ENCODE results near the gene PTPN12. TPM values are rescaled to one million over a fixed set of nuclear protein-coding genes. Genes with fewer than 3 reads are reported as not detected.

PTPN12 gene
- total RNA-seq, 2 experiments from 2014 or later, result 7.2 to 7.6 TPM

DNA sequence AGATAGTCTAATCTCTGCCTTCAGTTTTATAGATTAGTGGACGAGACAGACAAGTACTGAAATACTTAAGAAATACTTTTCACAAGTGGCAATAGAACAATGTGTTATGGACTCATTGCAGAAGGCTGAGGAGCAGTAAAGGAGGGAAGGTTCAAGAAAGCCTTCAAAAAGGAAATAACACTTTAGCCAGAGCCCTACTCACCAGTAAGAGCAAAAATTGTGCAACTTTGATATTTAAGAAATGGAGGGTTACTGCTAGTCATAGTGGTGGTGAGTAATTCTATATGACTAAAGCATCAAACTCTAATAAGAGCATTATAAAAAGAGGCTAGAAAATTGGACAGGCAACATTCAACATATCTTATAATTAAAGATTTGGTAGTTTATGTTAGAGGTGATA lies 28.8 kb downstream of the PTPN12 start:
- Mint-ChIP-seq H3K27ac (no peak overlapping the region), H3K4me1 (ENCODE audit: low read depth) (peaks cover 4% of the 10 kb centered on the region), H3K9me3 (no peaks in the 10 kb centered on the region), H3K27me3 (ENCODE audit: low read depth) (no peaks in the 10 kb centered on the region), H3K36me3 (ENCODE audit: low read depth) (no peaks in the 10 kb centered on the region), H3K4me3 (no peak overlapping the region)
- DNase-seq, result no peak
- CTCF ChIA-PET, result interaction anchor here (0.7 to 1.4 kb wide), 3 partner anchors 9 to 841 kb away, joined by 3 to 5 read pairs (median 3); no protein-coding TSS in a partner anchor
- intact Hi-C loops (cut with micrococcal nuclease), result no loop called here

- no peaks in the 10 kb centered on the region for H3K36me3 Mint-ChIP-seq (ENCODE audit: low read depth)
- CTCF ChIA-PET, result no interaction called here
- H3K4me3 Mint-ChIP-seq, result no peak overlapping the region
- no peaks in the 10 kb centered on the region for H3K9me3 Mint-ChIP-seq
- H3K4me1 Mint-ChIP-seq (ENCODE audit: low read depth), result peaks cover 4% of the 10 kb centered on the region
- H3K27ac Mint-ChIP-seq, result no peak overlapping the region
- intact Hi-C loops (cut with micrococcal nuclease), result no loop called here
- H3K27me3 Mint-ChIP-seq (ENCODE audit: low read depth), result no peaks in the 10 kb centered on the region
- no peak for DNase-seq
These were observed 29.3 kb downstream of the PTPN12 start for GRCh38 chr7:77566421-77566820.

GRCh38 chr7:77569514-77570232 lies 32.6 kb downstream of the PTPN12 start:
- H3K9me3 Mint-ChIP-seq, result no peaks in the 10 kb centered on the region
- H3K27me3 Mint-ChIP-seq (ENCODE audit: low read depth), result no peaks in the 10 kb centered on the region
- H3K36me3 Mint-ChIP-seq (ENCODE audit: low read depth), result peaks cover 3% of the 10 kb centered on the region
- H3K4me3 Mint-ChIP-seq, result no peak overlapping the region
- intact Hi-C loops (cut with micrococcal nuclease), result no loop called here
- peaks cover 4% of the 10 kb centered on the region for H3K4me1 Mint-ChIP-seq (ENCODE audit: low read depth)
- CTCF ChIA-PET, result no interaction called here
- H3K27ac Mint-ChIP-seq, result no peak overlapping the region
- DNase-seq, result no peak

- CTCF ChIA-PET, result no interaction called here
- no peak overlapping the region for H3K4me3 Mint-ChIP-seq
These were observed 33.4 kb downstream of the PTPN12 start for GRCh38 chr7:77570330-77571011.

DNA sequence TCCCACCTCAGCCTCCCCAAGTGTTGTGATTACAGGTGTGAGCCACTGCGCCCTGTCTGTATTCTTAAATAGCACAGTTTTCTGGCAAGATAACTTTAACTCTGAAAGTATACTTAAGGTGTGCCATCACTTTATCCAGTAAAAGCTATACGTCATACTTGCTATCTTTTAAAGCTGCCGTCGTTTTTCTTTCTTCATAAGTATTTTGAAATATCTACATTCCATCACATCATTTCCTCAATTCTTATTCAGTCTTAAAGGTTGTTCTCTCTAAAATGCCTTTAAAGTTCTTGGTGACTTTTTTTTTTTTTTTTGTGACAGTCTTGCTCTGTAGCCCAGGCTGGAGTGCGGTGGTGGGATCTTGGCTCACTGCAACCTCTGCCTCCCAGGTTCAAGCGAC lies 34.7 kb downstream of the PTPN12 start:
- no peaks in the 10 kb centered on the region for H3K9me3 Mint-ChIP-seq
- no peak for DNase-seq
- H3K36me3 Mint-ChIP-seq (ENCODE audit: low read depth), result peaks cover 3% of the 10 kb centered on the region
- no peaks in the 10 kb centered on the region for H3K27me3 Mint-ChIP-seq (ENCODE audit: low read depth)
- no peak overlapping the region for H3K4me3 Mint-ChIP-seq
- peaks cover 4% of the 10 kb centered on the region for H3K4me1 Mint-ChIP-seq (ENCODE audit: low read depth)
- CTCF ChIA-PET, result no interaction called here
- no peak overlapping the region for H3K27ac Mint-ChIP-seq
- intact Hi-C loops (cut with micrococcal nuclease), result no loop called here

More at GRCh38 chr7:77570330-77571011, 33.4 kb downstream of the PTPN12 start:
- intact Hi-C loops (cut with micrococcal nuclease), result no loop called here
- H3K27me3 Mint-ChIP-seq (ENCODE audit: low read depth), result no peaks in the 10 kb centered on the region
- DNase-seq, result no peak
- H3K9me3 Mint-ChIP-seq, result no peaks in the 10 kb centered on the region
- H3K4me1 Mint-ChIP-seq (ENCODE audit: low read depth), result peaks cover 4% of the 10 kb centered on the region
- no peak overlapping the region for H3K27ac Mint-ChIP-seq
- peaks cover 3% of the 10 kb centered on the region for H3K36me3 Mint-ChIP-seq (ENCODE audit: low read depth)

DNA sequence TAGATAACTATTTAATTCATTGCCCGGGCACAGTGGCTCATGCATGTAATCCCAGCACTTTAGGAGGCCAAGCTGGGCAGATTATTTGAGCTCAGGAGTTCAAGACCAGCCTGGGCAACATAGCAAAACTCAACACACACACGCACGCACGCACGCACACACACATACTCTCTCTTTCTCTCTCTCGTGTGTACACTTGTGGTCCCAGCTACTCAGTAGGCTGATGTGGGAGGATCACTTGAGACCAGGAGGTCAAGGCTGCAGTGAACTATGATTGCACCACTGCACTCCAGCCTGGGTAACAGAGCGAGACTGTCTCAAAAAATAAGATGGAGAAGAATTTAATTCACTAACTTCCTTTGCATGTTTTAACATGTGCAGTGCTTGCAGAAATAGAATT lies 38.1 kb downstream of the PTPN12 start:
- Mint-ChIP-seq H3K9me3 (no peaks in the 10 kb centered on the region), H3K4me1 (ENCODE audit: low read depth) (peaks cover 3% of the 10 kb centered on the region), H3K27me3 (ENCODE audit: low read depth) (no peaks in the 10 kb centered on the region), H3K36me3 (ENCODE audit: low read depth) (peaks cover 3% of the 10 kb centered on the region), H3K4me3 (no peak overlapping the region), H3K27ac (no peak overlapping the region)
- CTCF ChIA-PET, result interaction anchor here (2.0 kb wide), 1 partner anchor 10 kb away, joined by 5 read pairs; no protein-coding TSS in a partner anchor
- no peak for DNase-seq
- intact Hi-C loops (cut with micrococcal nuclease), result no loop called here

DNA sequence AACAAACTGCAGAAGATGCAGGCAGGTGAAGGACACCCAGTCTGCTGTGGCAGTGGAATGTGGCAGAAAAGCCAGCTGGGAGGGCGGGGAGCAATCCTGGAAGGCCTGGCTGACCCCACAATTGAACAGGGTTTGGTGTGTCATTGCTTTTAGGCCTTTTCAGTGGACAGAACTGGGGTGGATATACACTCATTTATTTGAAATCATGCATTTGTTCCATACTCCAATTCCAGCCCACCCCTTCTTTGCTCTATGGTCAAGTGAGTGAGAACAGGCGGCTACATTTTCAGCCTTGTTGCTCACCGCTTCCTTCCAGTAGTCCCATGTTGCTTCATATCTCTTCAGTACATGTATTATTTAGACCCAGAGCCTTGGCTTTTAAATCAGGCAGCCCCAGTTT lies 39.8 kb downstream of the PTPN12 start:
- intact Hi-C loops (cut with micrococcal nuclease), result no loop called here
- Mint-ChIP-seq H3K27me3 (ENCODE audit: low read depth) (no peaks in the 10 kb centered on the region), H3K36me3 (ENCODE audit: low read depth) (peaks cover 3% of the 10 kb centered on the region), H3K9me3 (no peaks in the 10 kb centered on the region), H3K27ac (no peak overlapping the region), H3K4me3 (no peak overlapping the region), H3K4me1 (ENCODE audit: low read depth) (no peaks in the 10 kb centered on the region)
- no peak for DNase-seq
- CTCF ChIA-PET, result no interaction called here

DNA sequence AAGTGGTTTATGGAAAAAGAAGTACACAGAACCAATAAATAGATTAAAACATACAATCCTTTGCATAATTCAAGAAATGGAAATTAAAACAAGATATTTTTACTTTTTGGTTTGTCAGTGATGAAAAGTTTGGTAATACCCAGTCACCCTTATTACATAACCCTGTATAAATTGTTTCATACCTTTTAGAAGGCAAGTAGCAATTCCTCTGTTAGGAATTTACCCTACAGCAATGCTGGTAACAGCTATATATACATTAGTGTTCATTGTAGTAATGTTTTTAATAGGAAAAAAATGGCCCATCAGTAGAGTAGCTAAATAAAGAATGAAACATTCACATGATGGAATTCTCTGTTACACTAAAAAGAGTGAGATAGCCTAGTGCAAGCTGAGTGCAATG lies 42.7 kb downstream of the PTPN12 start:
- Mint-ChIP-seq H3K36me3 (ENCODE audit: low read depth) (no peaks in the 10 kb centered on the region), H3K4me3 (no peak overlapping the region), H3K27me3 (ENCODE audit: low read depth) (no peaks in the 10 kb centered on the region), H3K9me3 (no peaks in the 10 kb centered on the region), H3K27ac (no peak overlapping the region), H3K4me1 (ENCODE audit: low read depth) (no peaks in the 10 kb centered on the region)
- DNase-seq, result no peak
- intact Hi-C loops (cut with micrococcal nuclease), result no loop called here
- CTCF ChIA-PET, result no interaction called here

DNA sequence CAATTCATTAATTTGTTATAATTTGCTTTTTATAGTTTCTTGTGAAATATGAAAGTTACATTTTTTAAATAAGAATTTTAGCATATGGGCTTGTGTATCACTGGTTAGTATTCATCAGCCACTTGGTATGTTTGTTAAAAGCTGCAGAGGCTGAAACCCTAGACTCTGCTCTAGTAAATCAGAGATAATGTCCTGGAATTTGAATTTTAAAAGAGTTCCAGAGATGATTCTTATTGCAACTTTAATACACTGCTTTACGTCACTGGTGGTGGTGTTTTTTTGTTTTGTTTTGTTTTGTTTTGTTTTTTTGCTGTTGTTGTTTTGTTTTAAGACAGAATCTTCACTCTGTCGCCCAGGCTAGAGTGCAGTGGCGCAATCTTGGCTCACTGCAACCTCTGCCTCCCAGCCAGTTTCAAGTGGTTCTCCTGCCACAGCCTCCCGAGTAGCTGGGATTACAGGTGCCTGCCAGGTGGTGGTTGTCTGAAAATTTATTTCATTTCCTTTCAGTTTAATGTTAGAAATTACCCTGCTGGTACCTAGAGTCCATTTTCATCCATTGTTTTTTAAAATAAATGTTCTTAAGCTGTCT lies 43.8 kb downstream of the PTPN12 start:
- no peak for DNase-seq
- Mint-ChIP-seq H3K27me3 (ENCODE audit: low read depth) (no peaks in the 10 kb centered on the region), H3K36me3 (ENCODE audit: low read depth) (no peaks in the 10 kb centered on the region), H3K9me3 (no peaks in the 10 kb centered on the region), H3K4me3 (no peak overlapping the region), H3K4me1 (ENCODE audit: low read depth) (no peaks in the 10 kb centered on the region), H3K27ac (no peak overlapping the region)
- intact Hi-C loops (cut with micrococcal nuclease), result no loop called here
- CTCF ChIA-PET, result no interaction called here

DNA sequence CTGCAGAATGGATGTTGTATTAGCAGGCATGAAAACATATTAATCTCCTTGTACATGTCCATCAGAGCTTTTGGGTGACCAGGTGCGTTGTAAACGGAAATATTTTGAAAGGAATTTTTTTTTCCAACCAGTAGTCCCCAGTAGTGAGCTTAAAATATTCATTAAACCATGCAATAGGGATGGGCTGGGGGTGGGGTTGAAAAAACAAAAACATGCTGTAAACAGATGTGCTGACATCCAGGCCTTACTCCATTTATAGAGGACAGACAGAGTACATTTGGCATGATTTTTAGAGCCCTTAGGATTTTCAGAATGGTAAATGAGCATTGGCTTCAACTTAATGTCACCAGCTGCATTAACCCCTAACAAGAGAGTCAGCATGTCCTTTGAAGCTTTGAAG lies 50.2 kb downstream of the PTPN12 start:
- Mint-ChIP-seq H3K27me3 (ENCODE audit: low read depth) (no peaks in the 10 kb centered on the region), H3K4me3 (no peak overlapping the region), H3K27ac (no peak overlapping the region), H3K4me1 (ENCODE audit: low read depth) (no peaks in the 10 kb centered on the region), H3K9me3 (no peaks in the 10 kb centered on the region), H3K36me3 (ENCODE audit: low read depth) (peaks cover 4% of the 10 kb centered on the region)
- no peak for DNase-seq
- intact Hi-C loops (cut with micrococcal nuclease), result no loop called here
- CTCF ChIA-PET, result interaction anchor here (0.5 to 1.1 kb wide), 2 partner anchors 172 to 208 kb away, joined by 3 to 7 read pairs; no protein-coding TSS in a partner anchor

GRCh38 chr7:77600952-77601351 lies 63.9 kb downstream of the PTPN12 start:
- no peak overlapping the region for H3K27ac Mint-ChIP-seq
- H3K4me3 Mint-ChIP-seq, result no peak overlapping the region
- no peaks in the 10 kb centered on the region for H3K4me1 Mint-ChIP-seq (ENCODE audit: low read depth)
- no peak for DNase-seq
- H3K9me3 Mint-ChIP-seq, result no peaks in the 10 kb centered on the region
- no peaks in the 10 kb centered on the region for H3K27me3 Mint-ChIP-seq (ENCODE audit: low read depth)
- CTCF ChIA-PET, result no interaction called here
- no peaks in the 10 kb centered on the region for H3K36me3 Mint-ChIP-seq (ENCODE audit: low read depth)
- intact Hi-C loops (cut with micrococcal nuclease), result no loop called here

DNA sequence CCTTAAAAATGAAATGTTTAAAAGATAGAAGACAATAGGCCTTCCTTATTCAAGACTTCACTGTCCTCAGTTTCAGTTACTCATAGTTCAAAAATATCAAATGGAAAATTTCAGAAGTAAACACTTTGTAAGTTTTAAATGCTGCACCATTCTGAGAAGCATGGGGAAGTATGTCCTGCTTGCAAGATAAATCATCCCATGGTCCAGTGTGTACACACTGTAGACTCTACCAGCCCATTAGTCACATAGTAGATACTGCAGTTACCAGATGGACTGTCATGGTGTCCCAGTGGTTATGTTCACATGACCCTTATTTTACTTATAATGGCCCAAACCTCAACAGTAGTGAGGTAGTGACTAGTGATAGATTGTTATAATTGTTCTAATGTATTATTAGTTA lies 69.5 kb downstream of the PTPN12 start:
- H3K4me3 Mint-ChIP-seq, result no peak overlapping the region
- H3K36me3 Mint-ChIP-seq (ENCODE audit: low read depth), result peaks cover 6% of the 10 kb centered on the region
- no peak for DNase-seq
- H3K27ac Mint-ChIP-seq, result no peak overlapping the region
- H3K9me3 Mint-ChIP-seq, result no peaks in the 10 kb centered on the region
- H3K4me1 Mint-ChIP-seq (ENCODE audit: low read depth), result no peaks in the 10 kb centered on the region
- intact Hi-C loops (cut with micrococcal nuclease), result no loop called here
- CTCF ChIA-PET, result no interaction called here
- no peaks in the 10 kb centered on the region for H3K27me3 Mint-ChIP-seq (ENCODE audit: low read depth)

DNA sequence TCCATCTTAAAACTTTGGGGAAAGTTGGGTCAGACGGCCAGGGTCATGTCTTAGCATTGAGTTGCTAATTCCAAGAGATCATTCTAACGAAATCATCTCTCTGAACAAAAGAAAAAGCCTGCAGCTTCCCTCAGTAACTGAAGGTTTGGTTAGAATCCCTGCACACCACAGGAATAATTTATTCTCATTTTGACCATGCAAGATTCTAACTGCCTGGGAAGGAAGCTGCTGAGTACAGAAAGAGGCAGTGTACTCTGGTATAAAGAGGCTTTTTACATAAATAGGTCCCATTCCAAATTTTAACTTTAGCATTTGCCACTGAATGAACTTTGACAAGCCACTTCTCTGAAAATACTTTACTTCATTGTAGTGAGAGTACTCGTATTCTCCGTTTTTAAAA lies 82.2 kb downstream of the PTPN12 start:
- H3K4me3 Mint-ChIP-seq, result no peak overlapping the region
- no peak overlapping the region for H3K27ac Mint-ChIP-seq
- no peaks in the 10 kb centered on the region for H3K27me3 Mint-ChIP-seq (ENCODE audit: low read depth)
- CTCF ChIA-PET, result no interaction called here
- intact Hi-C loops (cut with micrococcal nuclease), result no loop called here
- H3K4me1 Mint-ChIP-seq (ENCODE audit: low read depth), result peaks cover 5% of the 10 kb centered on the region
- H3K36me3 Mint-ChIP-seq (ENCODE audit: low read depth), result peaks cover 2% of the 10 kb centered on the region
- no peak for DNase-seq
- H3K9me3 Mint-ChIP-seq, result no peaks in the 10 kb centered on the region

Data from activated naive CD4-positive, alpha-beta T cell treated with anti-CD3 and anti-CD28 coated beads for 36 hours (primary cell).